K562 (cell line): Measurements from ENCODE around the gene B4GALNT4. TPM values are rescaled to one million over a fixed set of nuclear protein-coding genes. Genes with fewer than 3 reads are reported as not detected.

Experiments used
- ATAC-seq: fragments of 200-7000 bp; cut with Tn5 transposase; 3 replicates; pipeline ENCODE4 v1.9.1; 2020; ENCODE audit warnings: moderate library complexity
- BruUV-seq: library from RNA; stranded (reverse); fragments of 400-500 nt; replicated peaks from 2 replicates; lab custom pipeline; 2021; lab: Mats Ljungman, UMichigan
- CTCF ChIA-PET: fragments of 300-600 bp; formaldehyde crosslinking; extraction: SDS; loops from one replicate; lab custom pipeline; 2021; ENCODE audit warnings: low intra/inter-chr PET ratio; lab: Yijun Ruan, JAX
- POLR2A ChIA-PET: fragments of 300-600, 350-650 bp; sonication (Branson Sonifier 250); formaldehyde crosslinking; extraction: SDS; loops from one replicate; lab custom pipeline; 2021; ENCODE audit warnings: antibody characterized with exemption, inconsistent platforms; lab: Yijun Ruan, JAX
- DNase-seq, 4 experiments: peaks; one replicate each; pipeline versions ENCODE4 v3.0.0 to v3.0.0-alpha.2; 2011 to 2018; ENCODE audit warnings: low spot score in 3 of 4, mixed read lengths in 3 of 4; ENCODE audit errors: extremely low read depth in 1 of 4
- FAIRE-seq: peaks from 2 replicates; lab custom pipeline; 2011; peaks lifted over from hg19 to GRCh38; lab: Jason Lieb, UNC
- H2AFZ ChIP-seq: 2 replicates; pipeline ENCODE4 v1.6.0; 2011; ENCODE audit warnings: low read depth, low read length, control low read depth, inconsistent platforms
- H3K27ac ChIP-seq: fragments of 200-600 bp; 3 replicates; pipeline ENCODE4 v1.8.0; 2011; ENCODE audit warnings: low read depth, mild to moderate bottlenecking, control low read depth, inconsistent platforms, low read length, moderate library complexity, mixed read lengths; ENCODE audit errors: extremely low read depth
- H3K27me3 ChIP-seq, 2 experiments: fragments of 300-600 bp in 1 of 2; 2 replicates in 1 of 2; 3 replicates in 1 of 2; pipeline versions ENCODE4 v1.6.0 to v1.8.0; 2011; ENCODE audit warnings: inconsistent platforms in 2 of 2, low read length in 2 of 2, mild to moderate bottlenecking in 1 of 2, mixed read lengths in 1 of 2, moderate library complexity in 1 of 2; ENCODE audit not compliant: control insufficient read depth in 2 of 2, insufficient read depth in 2 of 2
- H3K36me3 ChIP-seq: fragments of 300-600 bp; 3 replicates; pipeline ENCODE4 v1.8.0; 2011; ENCODE audit warnings: mild to moderate bottlenecking, low read length, inconsistent platforms; ENCODE audit not compliant: control insufficient read depth, insufficient read depth
- H3K4me1 ChIP-seq, 2 experiments: fragments of 200-600 bp in 1 of 2; replicated peaks in 1 of 2; 2 replicates in 1 of 2; 3 replicates in 1 of 2; pipeline versions ENCODE4 v1.5.1 to v1.8.0; 2011; ENCODE audit warnings: inconsistent platforms in 2 of 2, low read length in 2 of 2, mild to moderate bottlenecking in 1 of 2, mixed read lengths in 1 of 2, moderate library complexity in 1 of 2; ENCODE audit not compliant: control insufficient read depth in 2 of 2, insufficient read depth in 2 of 2
- H3K4me2 ChIP-seq: 2 replicates; pipeline ENCODE4 v1.6.1; 2011; ENCODE audit warnings: low read length, control low read depth, inconsistent platforms, mixed read lengths; ENCODE audit not compliant: insufficient read depth
- H3K4me3 ChIP-seq: fragments of 200-600 bp; sonication (generic), shearing (Covaris generic); 2 replicates; pipeline ENCODE4 v1.5.1; 2016; ENCODE audit warnings: control low read depth, inconsistent platforms
- H3K79me2 ChIP-seq: fragments of 200-600 bp; 3 replicates; pipeline ENCODE4 v1.8.0; 2011; ENCODE audit warnings: low read length, inconsistent platforms; ENCODE audit not compliant: control insufficient read depth, insufficient read depth
- H3K9ac ChIP-seq, 2 experiments: 2 replicates each; pipeline versions ENCODE4 v1.6.0 to v1.6.1; 2011; ENCODE audit warnings: low read depth in 2 of 2, low read length in 2 of 2, control low read depth in 1 of 2, inconsistent platforms in 1 of 2, mild to moderate bottlenecking in 1 of 2, mixed read lengths in 1 of 2; ENCODE audit not compliant: insufficient read depth in 1 of 2
- H3K9me1 ChIP-seq: one replicate; pipeline ENCODE4 v1.6.0; 2011; ENCODE audit warnings: inconsistent platforms, mild to moderate bottlenecking, low read length, moderate library complexity; ENCODE audit not compliant: control insufficient read depth, insufficient read depth
- H3K9me3 ChIP-seq: replicated peaks from 2 replicates; pipeline ENCODE4 v1.5.1; 2011; ENCODE audit warnings: low read depth, low read length, inconsistent platforms; ENCODE audit not compliant: control insufficient read depth, insufficient read depth
- H4K20me1 ChIP-seq: replicated peaks from 2 replicates; pipeline ENCODE4 v1.6.1; 2011; ENCODE audit warnings: low read length, inconsistent platforms, mixed read lengths; ENCODE audit not compliant: control insufficient read depth, insufficient read depth
- CBFA2T3 ChIP-seq: fragments of 450-650 bp; IDR thresholded peaks from 2 replicates; pipeline ENCODE4 v1.6.1; 2017
- DDX20 ChIP-seq: fragments of 450-650 bp; IDR thresholded peaks from 2 replicates; pipeline ENCODE4 v1.6.1; 2016; ENCODE audit warnings: missing genetic modification characterization, low read depth, mild to moderate bottlenecking, missing compliant biosample characterization, moderate library complexity
- ELF1 ChIP-seq: fragments of 200-800 bp; sonication (Bioruptor generic); IDR thresholded peaks from 2 replicates; pipeline ENCODE4 v1.6.1; 2016; ENCODE audit warnings: missing genetic modification characterization, missing compliant biosample characterization
- LEF1 ChIP-seq: fragments of 450-650 bp; IDR thresholded peaks from 2 replicates; pipeline ENCODE4 v1.6.1; 2016; ENCODE audit warnings: mild to moderate bottlenecking
- PRDM10 ChIP-seq: fragments of 450-650 bp; IDR thresholded peaks from 2 replicates; pipeline ENCODE4 v1.6.1; 2018; ENCODE audit not compliant: partially characterized antibody
- TEAD2 ChIP-seq: fragments of 450-650 bp; IDR thresholded peaks from 2 replicates; pipeline ENCODE4 v1.6.1; 2016; ENCODE audit warnings: missing genetic modification characterization, control low read depth, missing compliant biosample characterization
- ZNF407 ChIP-seq: fragments of 450-650 bp; IDR thresholded peaks from 2 replicates; pipeline ENCODE4 v1.6.1; 2016; ENCODE audit warnings: low read depth
- ZNF445 ChIP-seq: fragments of 250-450 bp; sonication (Bioruptor Pico); IDR thresholded peaks from 2 replicates; pipeline ENCODE4 v1.4.0; 2020; ENCODE audit warnings: low read depth, mild to moderate bottlenecking, moderate library complexity
- ZNF644 ChIP-seq: fragments of 200-800 bp; sonication (Bioruptor generic); IDR thresholded peaks from 2 replicates; pipeline ENCODE4 v1.6.1; 2016; ENCODE audit warnings: low read depth, missing genetic modification characterization, missing compliant biosample characterization
- ZNF75A ChIP-seq: fragments of 450-650 bp; formaldehyde crosslinking; IDR thresholded peaks from 2 replicates; pipeline ENCODE4 v1.4.0; 2020; ENCODE audit warnings: mild to moderate bottlenecking
- ZNF785 ChIP-seq: fragments of 250-450 bp; sonication (Bioruptor Pico); IDR thresholded peaks from 2 replicates; pipeline ENCODE4 v1.4.0; 2020; ENCODE audit warnings: mild to moderate bottlenecking
- WGBS: fragments of 100-300 bp; shearing (Covaris generic); methylation state at CpG from one replicate; pipeline ENCODE4 v1.1.6; 2016; ENCODE audit warnings: low coverage, mixed read lengths; ENCODE audit not compliant: insufficient coverage; ENCODE audit errors: missing lambda C conversion rate; 5-methylcytosine and 5-hydroxymethylcytosine counted together
- in situ Hi-C: fragments of 300-500 bp; cut with MboI; formaldehyde crosslinking; loops from 4 replicates; pipeline ENCODE4 v1.15.0; 2018; ENCODE audit warnings: inconsistent platforms, mixed read lengths
- intact Hi-C: fragments of 100-400 bp; cut with micrococcal nuclease; formaldehyde crosslinking; loops from 2 replicates; pipeline ENCODE4 v1.14.2; 2022
- polyA plus RNA-seq, 8 experiments: library from polyadenylated mRNA; depleted of rRNA in 4 of 8; stranded (reverse) in 5 of 8; unstranded in 3 of 8; fragments of >200 nt; fragmentation: Nextera tagmentation in 2 of 8; fragmentation: Illumina TruSeq in 1 of 8; extraction: Ambion mirVana in 2 of 8; extraction: Trizol in 1 of 8; gene quantifications; 2 replicates each; pipeline versions ENCODE4 v1.2.1 to v1.2.3, GENCODE V29; 2011 to 2014; ENCODE audit warnings: inconsistent platforms in 1 of 8, missing spikeins in 1 of 8
- total RNA-seq, 7 experiments: library from RNA; depleted of rRNA in 6 of 7; stranded (reverse); fragments of >200 nt in 6 of 7; fragmentation: Illumina TruSeq in 2 of 7; extraction: Trizol in 2 of 7; gene quantifications; 2 replicates each; pipeline versions ENCODE4 v1.2.1 to v1.2.3, GENCODE V29; 2011 to 2021; ENCODE audit warnings: low replicate concordance in 1 of 7

Gene B4GALNT4
- total and polyA plus RNA-seq, 9 of the 15 experiments (the other 6 are each of a cell fraction or from before 2014, with no cell fraction given), result 0.20 to 37.1 (median 10.8) TPM; not detected in 1

DNA sequence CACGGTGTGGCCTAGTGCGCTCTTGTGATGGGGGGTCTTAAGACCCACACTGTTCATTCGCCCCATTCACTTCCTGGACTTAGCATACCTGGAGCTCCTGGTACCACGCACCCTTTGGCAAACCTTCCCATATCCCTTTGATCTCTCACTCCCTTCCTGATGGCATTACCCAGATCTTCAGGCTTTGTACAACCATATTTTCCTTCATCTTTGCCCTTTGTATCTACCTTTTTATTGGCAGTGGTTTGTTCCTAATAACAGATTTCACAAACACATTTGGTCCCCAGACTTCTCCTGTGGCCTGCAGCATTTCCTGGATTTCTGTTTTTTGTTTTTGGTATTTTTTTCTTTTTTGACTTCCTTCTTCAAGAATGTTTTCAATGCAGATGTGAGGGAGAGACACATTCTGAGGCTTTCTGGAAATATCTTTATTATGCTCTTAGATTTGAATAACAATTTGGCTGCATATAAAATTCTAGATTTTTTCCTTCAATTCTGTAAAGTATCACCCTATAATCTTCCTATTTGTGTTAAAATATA lies 32.6 kb upstream of the B4GALNT4 start:
- H3K27ac ChIP-seq, result peak overlapping the region; percentile 75; the same call in 2 of the 3 replicates
- H3K9ac ChIP-seq, result peak overlapping the region; percentile 22 to 38; a peak in 2 of 4 replicates
- peak overlapping the region; percentile 98 for H2AFZ ChIP-seq
- intact Hi-C loops, result no loop called here
- no peaks in the 10 kb centered on the region for H4K20me1 ChIP-seq
- H3K9me1 ChIP-seq, result no peaks in the 10 kb centered on the region
- H3K79me2 ChIP-seq, result no peaks in the 10 kb centered on the region
- FAIRE-seq, result no peak
- BruUV-seq, result no TSS peak
- H3K9me3 ChIP-seq, result peaks cover 6% of the 10 kb centered on the region; the same call in 1 of the 2 replicates
- H3K27me3 ChIP-seq, result no peaks in the 10 kb centered on the region
- no peaks in the 10 kb centered on the region for H3K36me3 ChIP-seq
- peak in 1 of 4 experiments; percentile 3 for DNase-seq
- H3K4me2 ChIP-seq, result peak overlapping the region; percentile 56; the same call in 1 of the 2 replicates
- WGBS, result 61% methylated on average over 4 of the region's 4 CpGs
- ChIA-PET CTCF (no interaction called here), POLR2A (interaction anchor here (1.4 kb wide), 1 partner anchor 9 kb away, joined by 11 read pairs; no protein-coding TSS in a partner anchor)
- H3K4me3 ChIP-seq, result no peak overlapping the region
- in situ Hi-C loops, result no loop called here
- H3K4me1 ChIP-seq, result peaks cover 24 to 36% of the 10 kb centered on the region in 2 experiments
- peak; percentile 6; the same call in 1 of the 3 replicates for ATAC-seq
- 0 out of 2 replicates have a peak, but pooled peaks have one; percentile 44 for TF ChIP-seq LEF1
- TF ChIP-seq ZNF445 (CRISPR knock-in tag), result no peak
- TF ChIP-seq ZNF644, result no peak
- TF ChIP-seq TEAD2 (tag), result no peak
- TF ChIP-seq CBFA2T3, result no peak
- no peak for TF ChIP-seq ZNF785
- TF ChIP-seq DDX20 (tag), result no peak
- TF ChIP-seq ZNF407, result no peak
- TF ChIP-seq PRDM10, result peak; percentile 68
- no peak for TF ChIP-seq ZNF75A (CRISPR knock-in tag)
- no peak for TF ChIP-seq ELF1 (tag)
